HG02870 (cell line): Measurements from ENCODE around the gene GPRC5B.

Experiments used
- ATAC-seq: cut with Tn5 transposase; IDR thresholded peaks from one replicate; pipeline ENCODE4 v1.9.1; 2021; ENCODE audit warnings: mild to moderate bottlenecking, moderate library complexity; ENCODE audit not compliant: unreplicated experiment

Gene GPRC5B

GRCh38 chr16:19874026-19874425 lies 10.6 kb downstream of the GPRC5B start:
- ATAC-seq, result no peak

- no peak for ATAC-seq
Measured at GRCh38 chr16:19872935-19873334, 11.7 kb downstream of the GPRC5B start.

GRCh38 chr16:19872179-19872863 lies 12.3 kb downstream of the GPRC5B start:
- no peak for ATAC-seq

GRCh38 chr16:19871721-19872120 lies 12.9 kb downstream of the GPRC5B start:
- no peak for ATAC-seq

GRCh38 chr16:19868421-19868820 lies 16.2 kb downstream of the GPRC5B start:
- ATAC-seq, result no peak

- ATAC-seq, result no peak
Measured at GRCh38 chr16:19864566-19864965, 20.1 kb downstream of the GPRC5B start.

- ATAC-seq, result no peak
Measured at GRCh38 chr16:19863990-19864389, 20.7 kb downstream of the GPRC5B start.

GRCh38 chr16:19861811-19862327 lies 22.8 kb downstream of the GPRC5B start:
- ATAC-seq, result no peak

GRCh38 chr16:19861133-19861532 lies 23.5 kb downstream of the GPRC5B start:
- no peak for ATAC-seq

GRCh38 chr16:19860166-19861041 lies 24.2 kb downstream of the GPRC5B start:
- no peak for ATAC-seq

- ATAC-seq, result no peak
Measured at GRCh38 chr16:19859603-19860002, 25.0 kb downstream of the GPRC5B start.

- ATAC-seq, result no peak
Measured at GRCh38 chr16:19859166-19859565, 25.5 kb downstream of the GPRC5B start.

- no peak for ATAC-seq
Measured at GRCh38 chr16:19858340-19859018, 26.2 kb downstream of the GPRC5B start.

- ATAC-seq, result no peak
Measured at GRCh38 chr16:19857593-19858339, 26.9 kb downstream of the GPRC5B start.

- no peak for ATAC-seq
Measured at GRCh38 chr16:19856120-19856519, 28.5 kb downstream of the GPRC5B start.

- no peak for ATAC-seq
Measured at GRCh38 chr16:19854543-19854876, 30.1 kb downstream of the GPRC5B start.

GRCh38 chr16:19853742-19854542 lies 30.7 kb downstream of the GPRC5B start:
- no peak for ATAC-seq

GRCh38 chr16:19853132-19853741 lies 31.4 kb downstream of the GPRC5B start:
- ATAC-seq, result no peak

- no peak for ATAC-seq
Measured at GRCh38 chr16:19851476-19851875, 33.2 kb downstream of the GPRC5B start.
